IMR-90 (cell line): ENCODE results near the gene HSD3B1. TPM values are rescaled to one million over a fixed set of nuclear protein-coding genes. Genes with fewer than 3 reads are reported as not detected.

Source experiments
- ATAC-seq: fragments of 200-7000 bp; cut with Tn5 transposase; 2 replicates; pipeline ENCODE4 v1.9.1; 2020; ENCODE audit warnings: low read depth, mild to moderate bottlenecking, moderate library complexity
- BruUV-seq: library from RNA; stranded (reverse); fragments of 400-500 nt; replicated peaks from 2 replicates; lab custom pipeline; 2021; lab: Mats Ljungman, UMichigan
- CTCF ChIA-PET: fragments of 300-600 bp; formaldehyde crosslinking; extraction: SDS; loops from one replicate; lab custom pipeline; 2021; ENCODE audit warnings: antibody characterized with exemption; lab: Yijun Ruan, JAX
- POLR2A ChIA-PET: fragments of 300-600 bp; sonication (Branson Sonifier 250); formaldehyde crosslinking; loops from one replicate; lab custom pipeline; 2022; ENCODE audit warnings: antibody characterized with exemption; ENCODE audit not compliant: unreplicated experiment; lab: Charles Lee
- DNase-seq: peaks from one replicate; pipeline ENCODE4 v3.0.0; 2013
- H2AFZ ChIP-seq: replicated peaks from 2 replicates; pipeline ENCODE3; 2013; ENCODE audit warnings: low read length, mild to moderate bottlenecking; ENCODE audit not compliant: poor library complexity
- H2AK5ac ChIP-seq: 2 replicates; pipeline ENCODE4 v1.6.1; 2013; ENCODE audit warnings: low read depth, low read length, inconsistent platforms
- H2AK9ac ChIP-seq: replicated peaks from 2 replicates; pipeline ENCODE3; 2013; ENCODE audit warnings: mild to moderate bottlenecking, low read depth, low read length, moderate library complexity; ENCODE audit not compliant: poor library complexity
- H2BK120ac ChIP-seq: 2 replicates; pipeline ENCODE4 v1.6.1; 2013; ENCODE audit warnings: low read depth, low read length, inconsistent platforms
- H2BK15ac ChIP-seq: 3 replicates; pipeline ENCODE4 v1.6.1; 2013; ENCODE audit warnings: low read depth, low read length, inconsistent platforms
- H2BK20ac ChIP-seq: 2 replicates; pipeline ENCODE4 v1.6.1; 2013; ENCODE audit warnings: low read depth, mild to moderate bottlenecking, inconsistent platforms, low read length, moderate library complexity
- H2BK5ac ChIP-seq: 2 replicates; pipeline ENCODE4 v1.6.1; 2013; ENCODE audit warnings: mild to moderate bottlenecking, low read depth, low read length, inconsistent platforms; ENCODE audit not compliant: poor library complexity, severe bottlenecking
- H3K14ac ChIP-seq: replicated peaks from 2 replicates; pipeline ENCODE4 v1.6.1; 2013; ENCODE audit warnings: low read depth, low read length, inconsistent platforms
- H3K18ac ChIP-seq: 2 replicates; pipeline ENCODE4 v1.6.1; 2013; ENCODE audit warnings: low read depth, low read length, control low read depth
- H3K23ac ChIP-seq: 2 replicates; pipeline ENCODE4 v1.6.1; 2013; ENCODE audit warnings: low read depth, low read length, inconsistent platforms
- H3K27ac ChIP-seq: 2 replicates; pipeline ENCODE4 v1.5.1; 2013; ENCODE audit warnings: mild to moderate bottlenecking, control low read depth, low read length; ENCODE audit not compliant: insufficient read depth
- H3K27me3 ChIP-seq: 2 replicates; pipeline ENCODE4 v1.6.1; 2013; ENCODE audit warnings: low read length; ENCODE audit not compliant: control insufficient read depth, insufficient read depth
- H3K36me3 ChIP-seq: 2 replicates; pipeline ENCODE4 v1.6.1; 2013; ENCODE audit warnings: low read length, mixed read lengths; ENCODE audit not compliant: control insufficient read depth, insufficient read depth
- H3K4ac ChIP-seq: 2 replicates; pipeline ENCODE4 v1.6.1; 2013; ENCODE audit warnings: low read depth, low read length, inconsistent platforms
- H3K4me1 ChIP-seq: 2 replicates; pipeline ENCODE4 v1.6.1; 2013; ENCODE audit warnings: low read length, mixed read lengths; ENCODE audit not compliant: control insufficient read depth, insufficient read depth
- H3K4me2 ChIP-seq: 2 replicates; pipeline ENCODE4 v1.6.1; 2013; ENCODE audit warnings: low read depth, mild to moderate bottlenecking, control low read depth, low read length, moderate library complexity
- H3K4me3 ChIP-seq: 2 replicates; pipeline ENCODE4 v1.5.1; 2013; ENCODE audit warnings: low read depth, mild to moderate bottlenecking, control low read depth, low read length, moderate library complexity; ENCODE audit not compliant: insufficient read depth
- H3K56ac ChIP-seq: 2 replicates; pipeline ENCODE4 v1.6.1; 2013; ENCODE audit warnings: low read length, inconsistent platforms; ENCODE audit not compliant: insufficient read depth; ENCODE audit errors: extremely low read depth
- H3K79me1 ChIP-seq, 2 experiments: 2 replicates each; pipeline ENCODE4 v1.6.1; 2013; ENCODE audit warnings: low read length in 2 of 2, inconsistent platforms in 1 of 2, low read depth in 1 of 2
- H3K9ac ChIP-seq: 2 replicates; pipeline ENCODE4 v1.6.1; 2013; ENCODE audit warnings: low read depth, low read length, control low read depth
- H3K9me1 ChIP-seq: 2 replicates; pipeline ENCODE4 v1.6.1; 2013; ENCODE audit warnings: low read length, inconsistent platforms; ENCODE audit not compliant: insufficient read depth
- H3K9me3 ChIP-seq: 2 replicates; pipeline ENCODE4 v1.6.1; 2013; ENCODE audit warnings: low read length; ENCODE audit not compliant: control insufficient read depth, insufficient read depth
- H4K20me1 ChIP-seq: 2 replicates; pipeline ENCODE4 v1.6.1; 2013; ENCODE audit warnings: low read length, inconsistent platforms; ENCODE audit not compliant: insufficient read depth
- H4K5ac ChIP-seq: 2 replicates; pipeline ENCODE4 v1.6.1; 2013; ENCODE audit warnings: mild to moderate bottlenecking, low read depth, low read length, control low read depth
- H4K8ac ChIP-seq, 2 experiments: 2 replicates each; pipeline ENCODE4 v1.6.1; 2013; ENCODE audit warnings: low read depth in 2 of 2, low read length in 2 of 2, control low read depth in 1 of 2, inconsistent platforms in 1 of 2
- H4K91ac ChIP-seq: 2 replicates; pipeline ENCODE4 v1.6.1; 2013; ENCODE audit warnings: low read depth, low read length, inconsistent platforms; ENCODE audit not compliant: insufficient read depth
- MAFK ChIP-seq: IDR thresholded peaks from 2 replicates; pipeline ENCODE4 v1.6.1; 2012; ENCODE audit warnings: low read depth, low read length, improper control_type of control experiment
- RFX5 ChIP-seq: IDR thresholded peaks from 2 replicates; pipeline ENCODE4 v1.8.0; 2012; ENCODE audit warnings: low read depth, mild to moderate bottlenecking, low read length, moderate library complexity
- WGBS, 2 experiments: methylation state at CpG; one replicate each; pipeline versions ENCODE4 v1.1.5 to v1.1.7; 2013; ENCODE audit warnings: missing lambda C conversion rate in 2 of 2; ENCODE audit not compliant: insufficient read length in 1 of 2; ENCODE audit errors: extremely low coverage in 2 of 2; 5-methylcytosine and 5-hydroxymethylcytosine counted together
- dilution Hi-C: fragments of 300-500 bp; cut with HindIII; formaldehyde crosslinking; loops from one replicate; pipeline ENCODE4 v1.14.3; 2018; ENCODE audit warnings: low sequenced_read_pairs; ENCODE audit not compliant: unreplicated experiment
- in situ Hi-C: fragments of 300-500 bp; cut with MboI; formaldehyde crosslinking; loops from 3 replicates; pipeline ENCODE4 v1.14.3; 2019; ENCODE audit warnings: low sequenced_read_pairs, inconsistent platforms, mixed read lengths
- intact Hi-C: fragments of 100-400 bp; cut with micrococcal nuclease; formaldehyde crosslinking; loops from 2 replicates; pipeline ENCODE4 v1.10.0; 2022
- polyA plus RNA-seq, 3 experiments: library from polyadenylated mRNA; depleted of rRNA; stranded (reverse); fragments of >200 nt; gene quantifications; 2 replicates each; pipeline ENCODE4 v1.2.3, GENCODE V29; 2012; ENCODE audit warnings: low replicate concordance in 1 of 3
- total RNA-seq: library from RNA; depleted of rRNA; stranded (reverse); fragments of >200 nt; gene quantifications from 2 replicates; pipeline ENCODE4 v1.2.3, GENCODE V29; 2012

Gene HSD3B1
- total and polyA plus RNA-seq, 2 of the 4 experiments (the other 2 are of a cell fraction) = not detected

DNA sequence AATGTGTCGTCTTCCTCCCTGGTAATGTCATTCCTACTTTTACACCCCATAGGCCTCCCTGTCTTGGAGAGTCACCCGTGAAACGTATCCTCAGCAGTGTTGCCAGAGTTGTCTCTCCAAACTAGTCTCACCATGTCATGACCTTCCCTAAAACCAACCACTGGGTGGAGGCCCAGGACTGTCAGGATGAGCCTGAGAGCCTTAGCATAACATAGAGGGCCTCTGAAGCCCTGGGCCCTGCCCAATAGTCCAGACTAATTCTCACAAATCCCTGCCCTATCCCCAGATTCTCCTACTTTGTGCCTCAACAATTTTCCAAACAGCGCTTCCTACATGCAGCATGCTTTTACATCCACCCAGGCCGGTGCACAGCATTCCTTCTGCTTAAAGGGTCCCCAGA, 29.3 kb upstream of the HSD3B1 start:
- H4K91ac ChIP-seq = no peak overlapping the region
- H2AK5ac ChIP-seq = no peak overlapping the region
- H3K27ac ChIP-seq = no peak overlapping the region
- H2BK120ac ChIP-seq = no peak overlapping the region
- H3K14ac ChIP-seq = no peak overlapping the region
- H3K9me1 ChIP-seq = no peaks in the 10 kb centered on the region
- CTCF ChIA-PET = no interaction called here
- no peak overlapping the region for H3K18ac ChIP-seq
- WGBS, 2 experiments = 56% methylated on average over 2 of the region's 5 CpGs; no CpG with 5 or more reads in 1 of the 2 experiments
- no peak overlapping the region for H4K5ac ChIP-seq
- H2AK9ac ChIP-seq = no peak overlapping the region
- dilution Hi-C loops (no loop called here), intact Hi-C loops (no loop called here), in situ Hi-C loops (no loop called here)
- no peak overlapping the region for H2BK5ac ChIP-seq
- H2AFZ ChIP-seq = no peak overlapping the region
- H3K9ac ChIP-seq = no peak overlapping the region
- no peak overlapping the region for H3K56ac ChIP-seq
- H4K8ac ChIP-seq = no peak overlapping the region
- DNase-seq (no peak), ATAC-seq (no peak)
- no peaks in the 10 kb centered on the region for H3K36me3 ChIP-seq
- H3K23ac ChIP-seq = no peak overlapping the region
- no peaks in the 10 kb centered on the region for H3K79me1 ChIP-seq
- H3K9me3 ChIP-seq = no peaks in the 10 kb centered on the region
- no peaks in the 10 kb centered on the region for H3K4me1 ChIP-seq
- no TSS peak for BruUV-seq
- H2BK20ac ChIP-seq = no peak overlapping the region
- POLR2A ChIA-PET = no interaction called here
- H4K20me1 ChIP-seq = no peaks in the 10 kb centered on the region
- H3K27me3 ChIP-seq = no peaks in the 10 kb centered on the region; the same call in 1 of the 2 replicates
- H3K4me2 ChIP-seq = no peak overlapping the region
- no peak overlapping the region for H2BK15ac ChIP-seq
- TF ChIP-seq RFX5 (no peak), MAFK (no peak)
- no peak overlapping the region for H3K4me3 ChIP-seq
- H3K4ac ChIP-seq = no peak overlapping the region
